Measurements from ENCODE around the gene ACER2.

The ACER2 gene

GRCh38 chr9:19456426-19456825 lies 47.6 kb downstream of the ACER2 start:
- no peak for DNase-seq (ENCODE audit: low spot score)

- DNase-seq (ENCODE audit: low spot score) = peak; percentile 79
Observed at GRCh38 chr9:19456996-19457692, 48.3 kb downstream of the ACER2 start.

- DNase-seq (ENCODE audit: low spot score) = no peak
Observed at GRCh38 chr9:19457693-19458009, 48.8 kb downstream of the ACER2 start.

GRCh38 chr9:19460243-19460642 lies 51.4 kb downstream of the ACER2 start:
- DNase-seq (ENCODE audit: low spot score) = no peak

DNA sequence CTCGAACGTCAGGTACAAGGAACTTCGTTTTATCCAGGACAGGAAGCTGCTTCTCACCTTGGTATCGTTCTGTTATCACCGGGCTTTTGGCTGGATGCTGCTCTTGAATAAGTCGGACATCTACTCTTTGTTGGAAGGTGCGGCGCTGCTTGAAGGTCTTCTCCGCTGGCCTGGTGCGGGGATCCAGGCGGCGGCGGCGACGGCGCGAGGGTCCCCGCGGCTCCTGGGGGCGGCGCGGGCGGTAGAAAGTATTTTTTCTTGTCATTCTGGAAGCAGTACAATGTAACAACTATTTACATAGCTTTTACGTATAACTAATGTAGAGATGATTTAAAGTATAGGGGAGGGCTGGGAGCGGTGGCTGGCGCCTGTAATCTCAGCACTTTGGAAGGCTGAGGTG lies 52.3 kb downstream of the ACER2 start:
- DNase-seq (ENCODE audit: low spot score) = no peak

DNA sequence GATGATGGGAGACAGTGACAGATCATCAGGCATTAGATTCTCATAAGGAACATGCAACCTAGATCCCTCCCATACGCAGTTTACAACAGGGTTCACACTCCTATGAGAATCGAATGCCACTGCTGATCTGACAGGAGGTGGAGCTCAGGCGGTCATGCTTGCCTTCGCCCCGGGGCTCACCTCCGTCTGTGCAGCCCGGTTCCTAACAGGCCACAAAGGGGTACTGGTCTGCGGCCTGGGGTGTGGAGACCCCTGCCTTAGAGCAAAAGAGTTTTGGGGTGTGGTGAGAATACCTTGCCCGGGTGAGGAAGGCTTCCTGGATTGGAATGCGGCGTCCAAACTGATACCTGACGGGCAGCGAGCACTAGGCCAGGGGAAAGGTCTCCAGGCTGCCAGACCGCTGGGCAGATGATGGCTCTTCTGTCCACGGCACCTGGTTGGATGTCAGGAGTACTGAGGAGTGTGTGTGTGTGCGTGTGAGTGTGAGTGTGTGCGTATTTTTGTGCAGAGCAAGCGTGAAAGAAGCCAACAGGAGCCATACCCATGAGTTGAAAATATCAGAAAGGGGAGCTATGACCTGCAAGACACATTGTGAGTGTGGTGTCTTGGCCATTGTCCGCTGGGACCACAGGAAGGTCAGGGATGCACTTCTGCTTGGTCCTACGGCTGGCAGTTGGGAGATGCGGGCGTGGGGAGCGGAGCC lies 55.4 kb downstream of the ACER2 start:
- DNase-seq (ENCODE audit: low spot score) = no peak

- DNase-seq (ENCODE audit: low spot score) = peak; percentile 88
Observed at GRCh38 chr9:19464764-19465585, 56.2 kb downstream of the ACER2 start.

GRCh38 chr9:19465586-19466279 lies 56.9 kb downstream of the ACER2 start:
- no peak for DNase-seq (ENCODE audit: low spot score)

GRCh38 chr9:19466280-19466639 lies 57.5 kb downstream of the ACER2 start:
- no peak for DNase-seq (ENCODE audit: low spot score)

GRCh38 chr9:19469271-19469670 lies 60.5 kb downstream of the ACER2 start:
- no peak for DNase-seq (ENCODE audit: low spot score)

DNA sequence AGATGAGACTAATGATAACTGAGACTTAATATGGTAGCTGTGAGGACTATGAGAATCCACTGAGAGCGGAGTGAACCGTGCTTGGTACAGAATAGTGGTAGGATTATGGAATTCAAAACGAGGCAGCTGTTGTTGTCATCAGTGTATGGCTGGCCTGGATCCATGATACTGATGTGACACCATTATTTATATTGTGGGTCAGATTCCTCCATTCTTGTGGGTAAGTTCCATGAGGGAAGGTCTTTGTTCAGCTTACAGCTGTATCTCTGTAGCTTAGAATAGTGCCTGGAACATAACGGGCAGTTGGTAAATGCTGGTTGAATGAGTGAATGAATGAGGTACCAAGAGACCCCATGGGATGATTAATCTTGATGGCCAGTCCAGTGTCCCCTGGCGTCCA lies 61.8 kb downstream of the ACER2 start:
- no peak for DNase-seq (ENCODE audit: low spot score)

DNA sequence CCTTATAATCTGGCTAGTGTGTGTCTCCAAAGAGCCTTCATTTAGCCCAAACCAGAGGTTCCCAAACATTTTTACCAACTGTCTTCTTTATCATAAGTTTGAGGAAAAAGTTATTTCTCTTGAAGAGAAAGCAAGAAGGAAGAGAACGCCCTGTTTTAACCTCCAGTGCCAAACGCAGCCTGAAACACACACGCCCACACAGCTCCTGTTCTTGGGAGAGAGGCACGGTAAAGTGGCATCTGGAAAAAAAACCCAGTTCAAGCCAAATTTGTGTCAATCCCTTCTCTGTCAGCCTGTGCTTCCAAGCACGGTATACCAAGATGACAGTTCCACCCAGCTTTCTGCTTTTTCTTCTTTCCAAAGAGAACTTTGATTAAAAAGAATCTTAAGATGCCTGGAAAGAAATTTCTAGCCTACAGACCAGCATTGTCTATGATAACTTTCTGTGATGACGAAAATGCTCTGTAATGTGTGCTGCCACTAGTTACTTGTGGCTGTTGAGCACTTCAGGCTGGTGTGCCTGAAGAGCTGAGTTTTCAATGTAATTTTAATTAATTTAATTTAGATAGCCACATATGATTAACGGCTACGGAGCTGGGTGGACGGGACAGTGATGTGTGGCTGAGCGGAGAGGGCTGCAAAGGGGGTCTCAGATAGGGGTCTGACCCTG lies 62.3 kb downstream of the ACER2 start:
- no peak for DNase-seq (ENCODE audit: low spot score)

GRCh38 chr9:19471737-19472648 lies 63.2 kb downstream of the ACER2 start:
- peak; percentile 72 for DNase-seq (ENCODE audit: low spot score)

GRCh38 chr9:19473605-19474004 lies 64.8 kb downstream of the ACER2 start:
- peak; percentile 18 for DNase-seq (ENCODE audit: low spot score)

DNA sequence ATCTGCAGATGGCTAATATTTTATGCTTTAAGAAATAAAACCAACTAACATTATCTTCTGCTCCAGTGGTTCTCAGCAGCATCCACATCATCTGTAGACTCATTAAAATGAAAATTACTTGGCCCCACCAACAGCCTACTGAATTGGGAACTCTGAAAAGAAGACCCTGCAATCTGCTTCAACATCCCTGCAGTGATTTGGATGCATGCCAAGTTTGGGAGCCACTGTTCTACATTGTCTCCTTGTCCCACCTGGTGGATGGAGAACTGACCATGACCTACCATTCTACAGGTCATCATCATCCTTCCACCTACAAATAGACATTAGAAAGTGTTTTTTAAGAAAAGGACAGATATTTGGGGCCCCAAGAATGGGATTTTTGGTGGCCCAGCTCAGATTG lies 71.1 kb downstream of the ACER2 start:
- no peak for DNase-seq (ENCODE audit: low spot score)

DNA sequence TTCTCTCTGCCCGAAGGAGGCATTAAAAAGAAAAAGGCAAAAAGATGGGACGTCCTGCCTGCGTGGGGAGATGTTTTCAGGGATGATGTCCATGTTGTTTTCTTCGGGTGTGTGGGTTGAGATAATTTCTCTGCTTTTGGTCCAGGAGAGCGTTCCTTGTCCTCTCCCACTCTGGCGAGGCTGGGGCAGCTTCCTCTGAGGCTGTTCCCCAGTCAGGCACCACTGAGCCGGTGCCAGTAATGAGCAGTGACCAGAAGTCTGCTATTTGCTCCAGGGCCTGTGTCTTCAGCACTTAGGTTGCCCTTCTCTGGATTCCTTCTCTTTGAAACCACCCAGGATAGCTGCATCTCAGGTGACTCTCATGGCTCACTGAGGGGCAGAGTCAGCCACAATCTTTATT lies 71.5 kb downstream of the ACER2 start:
- no peak for DNase-seq (ENCODE audit: low spot score)

DNA sequence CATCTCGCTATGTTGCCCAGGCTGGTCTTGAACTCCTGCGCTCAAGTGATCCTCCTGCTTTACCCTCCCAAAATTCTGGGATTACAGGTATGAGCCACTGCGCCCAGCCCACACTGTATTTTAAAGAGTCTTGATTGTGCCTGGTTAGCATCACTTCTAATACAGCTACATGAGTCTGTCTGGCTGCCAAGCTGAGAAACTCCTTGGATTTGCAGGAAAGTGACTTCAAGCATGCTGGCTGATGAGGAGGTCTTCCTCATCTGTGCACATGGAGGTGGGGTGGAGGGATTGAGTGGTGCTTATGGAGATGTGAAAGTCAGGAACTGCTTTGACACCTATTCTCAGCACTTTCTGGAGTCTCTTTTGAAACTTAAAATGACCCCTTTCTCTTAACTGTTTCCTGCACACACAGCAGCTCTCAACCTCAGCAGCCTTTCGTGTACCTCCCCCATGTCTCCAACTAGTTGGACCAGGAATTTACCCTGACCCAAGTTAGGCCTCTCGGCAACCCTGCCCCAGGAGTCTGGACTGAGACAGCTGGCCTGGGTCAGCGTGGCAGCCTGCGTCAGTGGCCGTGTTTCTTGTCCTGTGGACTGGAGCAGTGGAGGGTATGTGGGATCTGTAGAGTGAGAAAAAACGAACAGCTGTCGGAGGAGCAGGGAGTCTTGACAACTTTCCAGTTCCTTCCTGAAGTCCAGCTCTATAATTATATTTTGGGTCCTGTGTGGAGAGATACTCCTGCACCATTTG lies 72.5 kb downstream of the ACER2 start:
- DNase-seq (ENCODE audit: low spot score) = no peak

DNA sequence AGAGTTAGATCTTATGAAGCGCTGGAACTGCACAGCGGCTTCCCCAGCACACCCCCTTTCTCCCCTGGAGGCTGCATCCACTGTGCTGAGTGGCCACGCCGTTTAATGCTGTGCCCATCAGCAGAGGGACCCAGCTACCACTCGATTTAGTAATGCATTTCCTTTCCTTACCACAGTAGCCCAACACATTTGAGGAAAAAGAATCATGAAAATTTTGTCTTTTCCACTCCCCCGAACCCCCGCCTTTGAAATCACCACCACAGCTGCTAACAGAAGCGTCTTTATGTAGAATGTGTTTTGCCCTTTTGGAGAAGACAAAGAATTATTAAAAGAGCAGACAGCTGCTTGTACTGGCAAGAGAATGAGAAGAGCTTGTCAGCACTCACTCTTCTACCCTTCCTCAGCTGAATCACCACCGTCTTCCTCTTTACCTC lies 73.2 kb downstream of the ACER2 start:
- no peak for DNase-seq (ENCODE audit: low spot score)

GRCh38 chr9:19484699-19485098 lies 75.9 kb downstream of the ACER2 start:
- no peak for DNase-seq (ENCODE audit: low spot score)

DNA sequence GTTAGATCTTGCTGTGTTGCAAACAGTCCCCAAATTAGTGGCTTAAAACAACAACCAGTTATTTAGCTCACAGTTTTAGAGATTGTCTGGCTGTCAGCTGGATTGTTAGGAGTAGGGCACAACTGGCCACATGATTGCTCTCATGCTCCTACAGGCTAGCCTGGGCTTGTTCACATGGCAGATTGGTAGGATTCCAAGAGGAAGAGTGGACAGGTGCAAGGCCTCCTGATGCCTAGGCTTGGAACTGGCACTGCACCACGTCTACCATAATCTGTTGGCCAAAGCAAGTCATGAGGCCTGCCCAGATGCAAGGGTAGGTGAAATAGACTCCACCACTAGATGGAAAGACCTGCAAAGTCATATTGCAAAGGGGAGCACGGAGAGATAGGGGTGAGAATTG lies 76.4 kb downstream of the ACER2 start:
- no peak for DNase-seq (ENCODE audit: low spot score)
